ENCODE results near the gene UBE2I. TPM values are rescaled to one million over a fixed set of nuclear protein-coding genes. Genes with fewer than 3 reads are reported as not detected.

The UBE2I gene
- total RNA-seq, 1 experiment from 2014 or later = 261 TPM

GRCh38 chr16:1344499-1344898 is 35.1 kb downstream of the UBE2I start:
- Mint-ChIP-seq H3K4me1 (ENCODE audit: low read depth, unreplicated experiment) (peaks cover 13% of the 10 kb centered on the region), H3K27ac (ENCODE audit: unreplicated experiment) (no peak overlapping the region), H3K27me3 (ENCODE audit: unreplicated experiment) (peaks cover 16% of the 10 kb centered on the region), H3K9me3 (ENCODE audit: low read depth, unreplicated experiment) (no peaks in the 10 kb centered on the region), H3K36me3 (ENCODE audit: insufficient read depth, unreplicated experiment) (peaks cover 42% of the 10 kb centered on the region), H3K4me3 (ENCODE audit: low read depth, unreplicated experiment) (peak overlapping the region; percentile 95)
- TF ChIP-seq CTCF (IDR thresholded peaks at IDR 0.05; ENCODE audit: unreplicated experiment) = no peak
- DNase-seq = no peak
- BruUV-seq (replicated peaks) = no TSS peak
- CTCF ChIA-PET = interaction anchor here (0.8 kb wide), 1 partner anchor 22 kb away, joined by 4 read pairs; no protein-coding TSS in a partner anchor
- intact Hi-C loops (cut with micrococcal nuclease; ENCODE audit: unreplicated experiment) = no loop called here

GRCh38 chr16:1345087-1345486 is 35.7 kb downstream of the UBE2I start:
- Mint-ChIP-seq H3K27me3 (ENCODE audit: unreplicated experiment) (peaks cover 16% of the 10 kb centered on the region), H3K4me3 (ENCODE audit: low read depth, unreplicated experiment) (no peak overlapping the region), H3K36me3 (ENCODE audit: insufficient read depth, unreplicated experiment) (peaks cover 42% of the 10 kb centered on the region), H3K27ac (ENCODE audit: unreplicated experiment) (no peak overlapping the region), H3K9me3 (ENCODE audit: low read depth, unreplicated experiment) (no peaks in the 10 kb centered on the region), H3K4me1 (ENCODE audit: low read depth, unreplicated experiment) (peaks cover 13% of the 10 kb centered on the region)
- no peak for TF ChIP-seq CTCF (IDR thresholded peaks at IDR 0.05; ENCODE audit: unreplicated experiment)
- CTCF ChIA-PET = interaction anchor here (0.7 kb wide), 1 partner anchor 44 kb away, joined by 4 read pairs; no protein-coding TSS in a partner anchor
- no TSS peak for BruUV-seq (replicated peaks)
- DNase-seq = no peak
- intact Hi-C loops (cut with micrococcal nuclease; ENCODE audit: unreplicated experiment) = no loop called here

DNA sequence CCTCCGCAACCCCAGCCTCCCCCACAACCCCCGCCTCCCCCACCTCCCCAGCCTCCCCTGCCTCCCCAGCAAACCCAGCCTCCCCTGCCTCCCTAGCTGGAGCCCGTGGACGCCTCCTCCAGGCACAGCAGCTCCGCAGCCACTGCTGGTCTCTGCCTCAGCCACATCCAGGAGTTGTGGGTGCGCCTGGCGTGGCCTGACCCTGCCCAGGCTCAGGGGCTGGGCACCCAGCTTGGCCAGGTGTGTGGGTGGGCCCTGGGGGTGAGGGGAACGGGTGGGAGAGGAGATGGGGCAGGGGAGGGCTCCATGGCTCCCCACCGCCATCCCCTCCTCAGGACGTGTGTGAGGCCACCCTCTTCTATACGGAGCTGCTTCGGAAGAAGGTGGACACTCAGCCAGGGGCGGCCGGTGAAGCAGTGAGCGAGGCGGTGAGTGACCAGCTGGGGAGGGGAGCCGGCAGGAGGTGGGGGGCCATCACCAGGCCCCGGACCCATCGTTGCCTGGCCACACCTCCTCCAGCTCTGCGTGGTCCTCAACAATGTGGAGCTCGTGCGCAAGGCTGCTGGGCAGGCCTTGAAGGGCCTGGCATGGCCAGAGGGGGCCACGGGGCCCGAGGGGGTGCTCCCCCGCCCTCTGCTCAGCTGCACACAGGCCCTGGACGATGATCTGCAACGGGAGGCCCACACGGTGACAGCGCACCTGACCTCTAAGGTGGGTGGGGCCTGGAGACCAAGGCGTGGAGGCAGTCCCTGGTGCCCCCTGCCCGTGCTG is 36.4 kb downstream of the UBE2I start:
- peaks cover 16% of the 10 kb centered on the region for H3K27me3 Mint-ChIP-seq (ENCODE audit: unreplicated experiment)
- CTCF ChIA-PET = interaction anchor here (0.6 to 1.7 kb wide), 3 partner anchors 8 to 67 kb away, joined by 3 to 7 read pairs (median 4); no protein-coding TSS in a partner anchor
- no peaks in the 10 kb centered on the region for H3K9me3 Mint-ChIP-seq (ENCODE audit: low read depth, unreplicated experiment)
- intact Hi-C loops (cut with micrococcal nuclease; ENCODE audit: unreplicated experiment) = no loop called here
- DNase-seq = no peak
- BruUV-seq (replicated peaks) = no TSS peak
- H3K36me3 Mint-ChIP-seq (ENCODE audit: insufficient read depth, unreplicated experiment) = peaks cover 47% of the 10 kb centered on the region
- no peak overlapping the region for H3K4me3 Mint-ChIP-seq (ENCODE audit: low read depth, unreplicated experiment)
- H3K27ac Mint-ChIP-seq (ENCODE audit: unreplicated experiment) = no peak overlapping the region
- no peak for TF ChIP-seq CTCF (IDR thresholded peaks at IDR 0.05; ENCODE audit: unreplicated experiment)
- peaks cover 13% of the 10 kb centered on the region for H3K4me1 Mint-ChIP-seq (ENCODE audit: low read depth, unreplicated experiment)

GRCh38 chr16:1346422-1347285 is 37.2 kb downstream of the UBE2I start:
- no peak overlapping the region for H3K27ac Mint-ChIP-seq (ENCODE audit: unreplicated experiment)
- DNase-seq = no peak

More at GRCh38 chr16:1346422-1347285, 37.2 kb downstream of the UBE2I start:
- H3K9me3 Mint-ChIP-seq (ENCODE audit: low read depth, unreplicated experiment) = no peaks in the 10 kb centered on the region
- H3K4me1 Mint-ChIP-seq (ENCODE audit: low read depth, unreplicated experiment) = peaks cover 13% of the 10 kb centered on the region
- H3K4me3 Mint-ChIP-seq (ENCODE audit: low read depth, unreplicated experiment) = no peak overlapping the region
- CTCF ChIA-PET = interaction anchor here (0.6 to 1.7 kb wide), 3 partner anchors 9 to 170 kb away, joined by 3 to 10 read pairs (median 7); no protein-coding TSS in a partner anchor
- H3K27me3 Mint-ChIP-seq (ENCODE audit: unreplicated experiment) = peaks cover 16% of the 10 kb centered on the region
- TF ChIP-seq CTCF (IDR thresholded peaks at IDR 0.05; ENCODE audit: unreplicated experiment) = no peak
- H3K36me3 Mint-ChIP-seq (ENCODE audit: insufficient read depth, unreplicated experiment) = peaks cover 55% of the 10 kb centered on the region
- intact Hi-C loops (cut with micrococcal nuclease; ENCODE audit: unreplicated experiment) = no loop called here
- no TSS peak for BruUV-seq (replicated peaks)

Measured in Calu3 (cell line).